HepG2 (cell line): ENCODE measurements around the gene MFN2. TPM values are rescaled to one million over a fixed set of nuclear protein-coding genes. Genes with fewer than 3 reads are reported as not detected.

Experiments
- ATAC-seq: fragments of 200-7000 bp; cut with Tn5 transposase; 3 replicates; pipeline ENCODE4 v1.9.1; 2020; ENCODE audit warnings: mild to moderate bottlenecking, moderate library complexity
- BruUV-seq: library from RNA; stranded (reverse); fragments of 400-500 nt; replicated peaks from 2 replicates; lab custom pipeline; 2021; lab: Mats Ljungman, UMichigan
- CTCF ChIA-PET: fragments of 300-600 bp; formaldehyde crosslinking; extraction: SDS; loops from one replicate; lab custom pipeline; 2021; ENCODE audit warnings: low total read pairs, inconsistent platforms, low intra/inter-chr PET ratio; lab: Yijun Ruan, JAX
- POLR2A ChIA-PET: fragments of 350-600 bp; sonication (Branson Sonifier 250); formaldehyde crosslinking; loops from one replicate; lab custom pipeline; 2020; ENCODE audit warnings: antibody characterized with exemption, inconsistent platforms; lab: Yijun Ruan, JAX
- DNase-seq: peaks from one replicate; pipeline ENCODE4 v3.0.0-alpha.2; 2015; ENCODE audit warnings: low spot score
- FAIRE-seq: peaks from 3 replicates; lab custom pipeline; 2011; peaks lifted over from hg19 to GRCh38; lab: Jason Lieb, UNC
- H2AFZ ChIP-seq: one replicate; pipeline ENCODE4 v1.6.1; 2011; ENCODE audit warnings: low read length, inconsistent platforms
- H3K27ac ChIP-seq: fragments of 300-600 bp; 3 replicates; pipeline ENCODE4 v1.8.0; 2011; ENCODE audit warnings: mixed run types, mild to moderate bottlenecking, mixed read lengths, low read length, inconsistent platforms; ENCODE audit not compliant: insufficient read depth; ENCODE audit errors: extremely low read length
- H3K27me3 ChIP-seq, 2 experiments: fragments of 200-600 bp in 1 of 2; 2 replicates in 1 of 2; 3 replicates in 1 of 2; pipeline versions ENCODE4 v1.6.0 to v1.8.0; 2011; ENCODE audit warnings: low read length in 2 of 2, mild to moderate bottlenecking in 2 of 2, moderate library complexity in 2 of 2, inconsistent platforms in 1 of 2; ENCODE audit not compliant: insufficient read depth in 2 of 2, control insufficient read depth in 1 of 2
- H3K36me3 ChIP-seq, 2 experiments: fragments of 200-600 bp in 1 of 2; replicated peaks in 1 of 2; 2 replicates in 1 of 2; 3 replicates in 1 of 2; pipeline versions ENCODE4 v1.5.1 to v1.8.0; 2011; ENCODE audit warnings: low read length in 2 of 2, inconsistent platforms in 1 of 2; ENCODE audit not compliant: insufficient read depth in 2 of 2, control insufficient read depth in 1 of 2
- H3K4me1 ChIP-seq: 2 replicates; pipeline ENCODE4 v1.5.1; 2012; ENCODE audit warnings: low read length, inconsistent platforms; ENCODE audit not compliant: insufficient read depth
- H3K4me2 ChIP-seq: 2 replicates; pipeline ENCODE4 v1.6.0; 2011; ENCODE audit warnings: low read depth, low read length, inconsistent platforms
- H3K4me3 ChIP-seq, 3 experiments: fragments of 200-600 bp in 1 of 3; sonication (generic), shearing (Covaris generic) in 1 of 3; replicated peaks in 1 of 3; 2 replicates each; pipeline ENCODE4 v1.5.1; 2011 to 2016; ENCODE audit warnings: low read length in 3 of 3, inconsistent platforms in 2 of 3, low read depth in 2 of 3, mild to moderate bottlenecking in 2 of 3, control low read depth in 1 of 3, mixed read lengths in 1 of 3; ENCODE audit not compliant: insufficient read depth in 1 of 3
- H3K79me2 ChIP-seq: one replicate; pipeline ENCODE4 v1.6.1; 2011; ENCODE audit warnings: low read length, inconsistent platforms; ENCODE audit not compliant: insufficient read depth
- H3K9ac ChIP-seq: 2 replicates; pipeline ENCODE4 v1.6.0; 2011; ENCODE audit warnings: mild to moderate bottlenecking, low read depth, low read length, inconsistent platforms; ENCODE audit not compliant: insufficient read depth
- H3K9me3 ChIP-seq: 2 replicates; pipeline ENCODE4 v1.5.1; 2012; ENCODE audit warnings: mild to moderate bottlenecking, low read length
- H4K20me1 ChIP-seq: 2 replicates; pipeline ENCODE4 v1.6.0; 2011; ENCODE audit warnings: inconsistent platforms, mild to moderate bottlenecking, low read length, moderate library complexity; ENCODE audit not compliant: insufficient read depth
- ARID5B ChIP-seq: IDR thresholded peaks from 2 replicates; pipeline ENCODE4 v1.4.0; 2020; ENCODE audit warnings: mild to moderate bottlenecking, missing genetic modification reagents
- CC2D1A ChIP-seq: sonication (generic); formaldehyde crosslinking; IDR thresholded peaks from 2 replicates; pipeline ENCODE4 v1.8.1; 2023; ENCODE audit warnings: mild to moderate bottlenecking, missing genetic modification reagents
- CENPT ChIP-seq: sonication (generic); formaldehyde crosslinking; IDR thresholded peaks from 2 replicates; pipeline ENCODE4 v1.8.0; 2022; ENCODE audit warnings: low read depth, mild to moderate bottlenecking, moderate library complexity, missing genetic modification reagents
- GATAD1 ChIP-seq: IDR thresholded peaks from 2 replicates; pipeline ENCODE4 v1.6.1; 2016; ENCODE audit warnings: missing genetic modification reagents, missing compliant biosample characterization
- HNF4A ChIP-seq: sonication (generic); formaldehyde crosslinking; IDR thresholded peaks from 2 replicates; pipeline ENCODE4 v1.4.0; 2020; ENCODE audit warnings: missing genetic modification reagents
- LCORL ChIP-seq, 2 experiments: fragments of 450-650 bp in 1 of 2; sonication (generic) in 1 of 2; formaldehyde crosslinking in 1 of 2; IDR thresholded peaks; 2 replicates each; pipeline versions ENCODE4 v1.5.0 to v1.6.1; 2017 to 2020; ENCODE audit warnings: antibody characterized with exemption in 1 of 2, missing genetic modification reagents in 1 of 2
- MBNL3 ChIP-seq: fragments of 250-450 bp; sonication (Bioruptor Pico); conservative IDR thresholded peaks from 2 replicates; pipeline ENCODE4 v1.8.0; 2022; ENCODE audit warnings: mild to moderate bottlenecking, inconsistent platforms
- PAXIP1 ChIP-seq: sonication (generic); formaldehyde crosslinking; conservative IDR thresholded peaks from 2 replicates; pipeline ENCODE4 v1.4.0; 2020; ENCODE audit warnings: mild to moderate bottlenecking, missing genetic modification reagents, moderate library complexity
- PRMT3 ChIP-seq: sonication (generic); formaldehyde crosslinking; IDR thresholded peaks from 2 replicates; pipeline ENCODE4 v1.8.1; 2022; ENCODE audit warnings: low read depth, mild to moderate bottlenecking, moderate library complexity, missing genetic modification reagents, borderline replicate concordance
- ZNF274 ChIP-seq: sonication (generic); formaldehyde crosslinking; IDR thresholded peaks from 2 replicates; pipeline ENCODE4 v1.5.1; 2020; ENCODE audit warnings: mild to moderate bottlenecking, missing genetic modification reagents
- ZNF414 ChIP-seq: sonication (generic); formaldehyde crosslinking; IDR thresholded peaks from 2 replicates; pipeline ENCODE4 v1.5.0; 2020; ENCODE audit warnings: missing genetic modification reagents
- ZNF639 ChIP-seq: conservative IDR thresholded peaks from 2 replicates; pipeline ENCODE4 v1.6.1; 2018; ENCODE audit warnings: missing genetic modification reagents
- ZNF7 ChIP-seq: IDR thresholded peaks from 2 replicates; pipeline ENCODE4 v1.6.1; 2016; ENCODE audit warnings: missing biosample characterization, missing genetic modification reagents
- WGBS: methylation state at CpG from one replicate; pipeline ENCODE4 v1.1.6; 2017; ENCODE audit warnings: low lambda C conversion rate; 5-methylcytosine and 5-hydroxymethylcytosine counted together
- in situ Hi-C: cut with HindIII; loops from 2 replicates; pipeline ENCODE4 v1.10.0; 2017; ENCODE audit warnings: low pct_unique_long_range_greater_than_20kb; ENCODE audit not compliant: extremely low pct_ligation_motif_present
- intact Hi-C: fragments of 100-400 bp; cut with micrococcal nuclease; formaldehyde crosslinking; loops from one replicate; pipeline ENCODE4 v1.10.0; 2022; ENCODE audit not compliant: unreplicated experiment
- polyA plus RNA-seq, 8 experiments: library from polyadenylated mRNA; depleted of rRNA in 3 of 8; stranded (reverse) in 7 of 8; unstranded in 1 of 8; fragments of >200 nt; fragmentation: Illumina TruSeq in 4 of 8; extraction: Trizol in 4 of 8; gene quantifications; 2 replicates each; pipeline versions ENCODE4 v1.2.1 to v1.2.3, GENCODE V29; 2011 to 2016; ENCODE audit warnings: low read depth in 4 of 8, missing spikeins in 1 of 8, mixed read lengths in 1 of 8; ENCODE audit not compliant: insufficient read depth in 1 of 8
- total RNA-seq, 5 experiments: library from RNA; depleted of rRNA; stranded (reverse); fragments of >200 nt; fragmentation: Illumina TruSeq; extraction: Trizol; gene quantifications; 2 replicates each; pipeline ENCODE4 v1.2.3, GENCODE V29; 2016; ENCODE audit warnings: low read depth in 1 of 5

The MFN2 gene
- total and polyA plus RNA-seq, 2 of the 13 experiments (the other 11 are each of a cell fraction or from before 2014, with no cell fraction given), result 38.7 to 60.9 TPM

- TF ChIP-seq ZNF639, result no peak
- TF ChIP-seq, all 625 proteins: peak for 7
These were observed 3.9 kb downstream of the MFN2 start (continued) for GRCh38 chr1:11984121-11984520.

GRCh38 chr1:11984576-11984975 is 4.3 kb downstream of the MFN2 start:
- POLR2A ChIA-PET, result interaction anchor here (1.2 to 2.4 kb wide), 2 partner anchors 77 to 247 kb away, joined by 4 to 8 read pairs; no protein-coding TSS in a partner anchor
- H3K27me3 ChIP-seq, result peaks cover 0 to 3% of the 10 kb centered on the region in 2 experiments; a peak in 1 of 5 replicates
- peaks cover 61% of the 10 kb centered on the region for H3K79me2 ChIP-seq
- H3K27ac ChIP-seq, result peak overlapping the region; percentile 55
- peak overlapping the region; percentile 41; the same call in 1 of the 2 replicates for H3K9ac ChIP-seq
- no TSS peak for BruUV-seq
- H3K4me2 ChIP-seq, result peak overlapping the region; percentile 54
- peaks cover 67% of the 10 kb centered on the region for H3K4me1 ChIP-seq
- peaks cover 21 to 42% of the 10 kb centered on the region in 2 experiments; a peak in 4 of 5 replicates for H3K36me3 ChIP-seq
- H3K4me3 ChIP-seq, result peak overlapping the region in 1 of 3 experiments; percentile 20; a peak in 1 of 6 replicates
- no peak overlapping the region for H2AFZ ChIP-seq
- ATAC-seq (no peak), FAIRE-seq (no peak), DNase-seq (peak; percentile 14)
- intact Hi-C loops (no loop called here), in situ Hi-C loops (no loop called here)
- CTCF ChIA-PET, result no interaction called here
- H3K9me3 ChIP-seq, result no peaks in the 10 kb centered on the region
- 63% methylated on average over 6 of the region's 6 CpGs for WGBS
- H4K20me1 ChIP-seq, result no peaks in the 10 kb centered on the region; the same call in 1 of the 2 replicates
- no peak for TF ChIP-seq CENPT (CRISPR knock-in tag)
- peak; percentile 55 for TF ChIP-seq PAXIP1 (CRISPR knock-in tag)
- TF ChIP-seq GATAD1, result no peak
- TF ChIP-seq ARID5B (CRISPR knock-in tag), result no peak
- no peak for TF ChIP-seq LCORL (IDR thresholded peaks at IDR 0.05)
- TF ChIP-seq LCORL (CRISPR knock-in tag; IDR thresholded peaks at IDR 0.05), result no peak
- TF ChIP-seq ZNF274 (CRISPR knock-in tag), result no peak
- no peak for TF ChIP-seq ZNF7
- TF ChIP-seq CC2D1A, result no peak
- no peak for TF ChIP-seq MBNL3 (CRISPR knock-in tag)
- no peak for TF ChIP-seq ZNF414
- TF ChIP-seq HNF4A (CRISPR knock-in tag), result 0 out of 2 replicates have a peak, but pooled peaks have one; percentile 2
- TF ChIP-seq PRMT3, result no peak
